Measurements from ENCODE around the gene NDST1.

Gene NDST1

DNA sequence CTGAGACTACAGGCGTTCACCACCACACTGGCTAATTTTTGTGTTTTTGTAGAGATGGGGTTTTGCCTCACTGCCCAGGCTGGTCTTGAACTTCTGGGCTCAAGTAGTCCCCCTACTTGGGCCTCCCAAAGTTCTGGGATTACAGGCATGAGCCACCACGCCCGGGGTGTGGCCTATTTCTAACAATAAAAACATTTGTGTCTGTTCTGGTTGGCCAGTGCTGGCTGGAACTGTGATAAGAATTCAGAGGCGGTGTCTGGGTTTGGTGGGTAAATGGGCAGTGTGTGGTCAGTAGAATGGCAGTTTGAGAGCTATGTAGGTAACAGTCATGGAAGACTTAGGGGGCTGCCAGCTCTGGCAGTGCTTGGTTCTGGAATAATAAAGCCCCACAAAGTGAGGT, 85.7 kb downstream of the NDST1 start:
- H3K27ac ChIP-seq = no peak overlapping the region
- TF ChIP-seq ZFX (IDR thresholded peaks at IDR 0.05; ENCODE audit: borderline replicate concordance) = no peak
- TF ChIP-seq, protein P1, sequence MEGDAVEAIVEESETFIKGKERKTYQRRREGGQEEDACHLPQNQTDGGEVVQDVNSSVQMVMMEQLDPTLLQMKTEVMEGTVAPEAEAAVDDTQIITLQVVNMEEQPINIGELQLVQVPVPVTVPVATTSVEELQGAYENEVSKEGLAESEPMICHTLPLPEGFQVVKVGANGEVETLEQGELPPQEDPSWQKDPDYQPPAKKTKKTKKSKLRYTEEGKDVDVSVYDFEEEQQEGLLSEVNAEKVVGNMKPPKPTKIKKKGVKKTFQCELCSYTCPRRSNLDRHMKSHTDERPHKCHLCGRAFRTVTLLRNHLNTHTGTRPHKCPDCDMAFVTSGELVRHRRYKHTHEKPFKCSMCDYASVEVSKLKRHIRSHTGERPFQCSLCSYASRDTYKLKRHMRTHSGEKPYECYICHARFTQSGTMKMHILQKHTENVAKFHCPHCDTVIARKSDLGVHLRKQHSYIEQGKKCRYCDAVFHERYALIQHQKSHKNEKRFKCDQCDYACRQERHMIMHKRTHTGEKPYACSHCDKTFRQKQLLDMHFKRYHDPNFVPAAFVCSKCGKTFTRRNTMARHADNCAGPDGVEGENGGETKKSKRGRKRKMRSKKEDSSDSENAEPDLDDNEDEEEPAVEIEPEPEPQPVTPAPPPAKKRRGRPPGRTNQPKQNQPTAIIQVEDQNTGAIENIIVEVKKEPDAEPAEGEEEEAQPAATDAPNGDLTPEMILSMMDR (IDR thresholded peaks at IDR 0.05) = no peak

- H3K27ac ChIP-seq = no peak overlapping the region
- TF ChIP-seq, protein P1 (IDR thresholded peaks at IDR 0.05) = no peak
- no peak for TF ChIP-seq ZFX (IDR thresholded peaks at IDR 0.05; ENCODE audit: borderline replicate concordance)
These were observed 86.1 kb downstream of the NDST1 start for GRCh38 chr5:150593996-150594395.

DNA sequence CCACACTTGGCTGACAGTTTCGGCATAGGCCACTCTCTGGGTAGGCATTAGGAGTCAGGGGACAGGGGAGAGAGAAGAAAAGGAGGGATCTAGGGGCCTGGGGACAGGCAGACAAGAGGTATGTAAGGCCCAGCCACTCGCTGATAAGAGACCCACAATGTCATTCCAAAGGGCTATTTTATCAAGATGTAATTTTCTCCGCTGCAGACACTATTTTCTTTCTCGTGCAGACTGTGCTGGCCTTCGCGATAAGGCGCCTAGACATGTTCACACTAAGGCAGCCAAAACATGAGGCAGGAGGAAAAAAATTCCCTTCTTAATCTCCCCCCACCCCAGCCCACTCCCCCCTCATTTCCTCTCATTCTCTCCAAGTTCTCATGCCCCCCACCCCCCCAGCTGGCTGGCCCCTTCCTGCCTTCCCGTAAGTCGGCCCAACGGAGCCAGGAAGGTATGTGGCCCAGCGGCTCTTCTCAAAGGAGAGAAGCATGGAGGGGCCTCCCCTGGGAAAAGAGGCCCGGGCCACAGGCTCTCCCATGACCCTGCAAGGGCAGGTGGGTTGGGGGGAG, 87.6 kb downstream of the NDST1 start:
- H3K27ac ChIP-seq = no peak overlapping the region

GRCh38 chr5:150596313-150596712, 88.4 kb downstream of the NDST1 start:
- H3K27ac ChIP-seq = no peak overlapping the region
- TF ChIP-seq ZFX (IDR thresholded peaks at IDR 0.05; ENCODE audit: borderline replicate concordance) = no peak
- TF ChIP-seq, protein P1 (IDR thresholded peaks at IDR 0.05) = no peak

More for the DNA sequence above, 87.6 kb downstream of the NDST1 start:
- TF ChIP-seq ZFX (IDR thresholded peaks at IDR 0.05; ENCODE audit: borderline replicate concordance) = no peak
- TF ChIP-seq, protein P1 (IDR thresholded peaks at IDR 0.05) = no peak

- no peak overlapping the region for H3K27ac ChIP-seq
- TF ChIP-seq, protein P1 (IDR thresholded peaks at IDR 0.05) = no peak
- TF ChIP-seq ZFX (IDR thresholded peaks at IDR 0.05; ENCODE audit: borderline replicate concordance) = no peak
These were observed 88.9 kb downstream of the NDST1 start for GRCh38 chr5:150596826-150597225.

DNA sequence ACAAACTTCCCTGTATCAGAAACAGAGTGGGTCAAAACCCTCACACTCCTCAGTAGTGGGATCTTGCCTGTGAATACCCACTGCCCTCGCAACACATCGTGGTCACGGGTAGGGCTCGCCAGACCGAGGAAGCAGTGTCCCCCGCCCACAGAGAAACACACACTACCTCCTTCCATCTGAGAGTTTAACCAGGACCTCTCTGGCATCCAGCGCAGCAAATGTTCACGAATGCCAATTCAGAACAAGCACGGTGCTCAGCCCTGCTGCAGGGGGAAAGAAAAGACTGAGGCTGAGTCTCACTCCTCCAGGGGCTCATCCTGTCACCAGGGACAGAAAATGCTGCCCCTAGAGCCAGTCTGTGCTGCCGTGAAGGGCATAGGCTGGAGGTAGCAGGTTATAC, 90.1 kb downstream of the NDST1 start:
- TF ChIP-seq, protein P1 (IDR thresholded peaks at IDR 0.05) = no peak
- TF ChIP-seq ZFX (IDR thresholded peaks at IDR 0.05; ENCODE audit: borderline replicate concordance) = no peak
- no peak overlapping the region for H3K27ac ChIP-seq

- TF ChIP-seq ZFX (IDR thresholded peaks at IDR 0.05; ENCODE audit: borderline replicate concordance) = no peak
- TF ChIP-seq, protein P1 (IDR thresholded peaks at IDR 0.05) = no peak
- no peak overlapping the region for H3K27ac ChIP-seq
These were observed 90.9 kb downstream of the NDST1 start for GRCh38 chr5:150598821-150599273.

Data from 22Rv1 (cell line).